ENCODE measurements around the gene UBE2C.

Gene UBE2C

GRCh38 chr20:45851501-45851900 lies 39.1 kb downstream of the UBE2C start:
- Histone ChIP-seq H3K4me3 (replicated peaks; ENCODE audit: low read depth, low read length) (no peak overlapping the region), H3K36me3 (ENCODE audit: control insufficient read depth, insufficient read depth, low read length) (peaks cover 12% of the 10 kb centered on the region), H3K27me3 (replicated peaks; ENCODE audit: control insufficient read depth, insufficient read depth, low read length) (no peaks in the 10 kb centered on the region)
- DNase-seq (ENCODE audit: extremely low read depth, insufficient read length), result no peak
- TF ChIP-seq CTCF (IDR thresholded peaks at IDR 0.05; ENCODE audit: insufficient read depth, low read length, poor library complexity, severe bottlenecking), result no peak

GRCh38 chr20:45852326-45852725 lies 39.9 kb downstream of the UBE2C start:
- no peak for DNase-seq (ENCODE audit: extremely low read depth, insufficient read length)
- TF ChIP-seq CTCF (IDR thresholded peaks at IDR 0.05; ENCODE audit: insufficient read depth, low read length, poor library complexity, severe bottlenecking), result no peak

GRCh38 chr20:45853484-45853883 lies 41.0 kb downstream of the UBE2C start:
- no peak for TF ChIP-seq CTCF (IDR thresholded peaks at IDR 0.05; ENCODE audit: insufficient read depth, low read length, poor library complexity, severe bottlenecking)
- no peak for DNase-seq (ENCODE audit: extremely low read depth, insufficient read length)
- Histone ChIP-seq H3K36me3 (ENCODE audit: control insufficient read depth, insufficient read depth, low read length) (peaks cover 11% of the 10 kb centered on the region), H3K27me3 (replicated peaks; ENCODE audit: control insufficient read depth, insufficient read depth, low read length) (no peaks in the 10 kb centered on the region), H3K4me3 (replicated peaks; ENCODE audit: low read depth, low read length) (no peak overlapping the region)

More at GRCh38 chr20:45852326-45852725, 39.9 kb downstream of the UBE2C start:
- no peaks in the 10 kb centered on the region for H3K27me3 ChIP-seq (replicated peaks; ENCODE audit: control insufficient read depth, insufficient read depth, low read length)
- peaks cover 12% of the 10 kb centered on the region for H3K36me3 ChIP-seq (ENCODE audit: control insufficient read depth, insufficient read depth, low read length)
- H3K4me3 ChIP-seq (replicated peaks; ENCODE audit: low read depth, low read length), result no peak overlapping the region

GRCh38 chr20:45857114-45857881 lies 44.9 kb downstream of the UBE2C start, which contains the start of the genes ACOT8 and ZSWIM3:
Gene ACOT8 (minus strand): TSS chr20:45857392. CDS start chr20:45857315, 77 bp downstream.
Gene ZSWIM3 (plus strand): TSS chr20:45857614. CDS start chr20:45857826, 212 bp downstream.
- peak; percentile 87 for DNase-seq (ENCODE audit: extremely low read depth, insufficient read length)
- Histone ChIP-seq H3K27me3 (replicated peaks; ENCODE audit: control insufficient read depth, insufficient read depth, low read length) (no peaks in the 10 kb centered on the region), H3K36me3 (ENCODE audit: control insufficient read depth, insufficient read depth, low read length) (peaks cover 3% of the 10 kb centered on the region), H3K4me3 (replicated peaks; ENCODE audit: low read depth, low read length) (peak within 1 kb of the TSS; percentile 94)
- no peak for TF ChIP-seq CTCF (IDR thresholded peaks at IDR 0.05; ENCODE audit: insufficient read depth, low read length, poor library complexity, severe bottlenecking)

GRCh38 chr20:45857882-45858216 lies 45.4 kb downstream of the UBE2C start:
- H3K27me3 ChIP-seq (replicated peaks; ENCODE audit: control insufficient read depth, insufficient read depth, low read length), result no peaks in the 10 kb centered on the region
- TF ChIP-seq CTCF (IDR thresholded peaks at IDR 0.05; ENCODE audit: insufficient read depth, low read length, poor library complexity, severe bottlenecking), result no peak
- peak overlapping the region; percentile 94 for H3K4me3 ChIP-seq (replicated peaks; ENCODE audit: low read depth, low read length)
- DNase-seq (ENCODE audit: extremely low read depth, insufficient read length), result no peak
- H3K36me3 ChIP-seq (ENCODE audit: control insufficient read depth, insufficient read depth, low read length), result peaks cover 3% of the 10 kb centered on the region
